HepG2 (cell line): ENCODE results near the gene ENDOG. TPM values are rescaled to one million over a fixed set of nuclear protein-coding genes. Genes with fewer than 3 reads are reported as not detected.

Source experiments
- BRF2 ChIP-seq: sonication (generic); formaldehyde crosslinking; IDR thresholded peaks from 2 replicates; pipeline ENCODE4 v1.8.1; 2022; ENCODE audit warnings: mild to moderate bottlenecking, missing genetic modification reagents
- CERS6 ChIP-seq: sonication (generic); formaldehyde crosslinking; IDR thresholded peaks from 2 replicates; pipeline ENCODE4 v1.5.0; 2020; ENCODE audit warnings: missing genetic modification reagents
- CSRNP2 ChIP-seq: sonication (generic); formaldehyde crosslinking; conservative IDR thresholded peaks from 2 replicates; pipeline ENCODE4 v1.8.0; 2022; ENCODE audit warnings: low read depth, missing genetic modification reagents
- ELK4 ChIP-seq: sonication (generic); formaldehyde crosslinking; IDR thresholded peaks from 2 replicates; pipeline ENCODE4 v1.9.0; 2021; ENCODE audit warnings: missing genetic modification reagents, borderline replicate concordance
- HCFC1 ChIP-seq: fragments of 150-350 bp; IDR thresholded peaks from 2 replicates; pipeline ENCODE4 v1.6.1; 2014; ENCODE audit warnings: low read depth, low read length
- HOXA3 ChIP-seq: sonication (generic); formaldehyde crosslinking; IDR thresholded peaks from 2 replicates; pipeline ENCODE4 v1.5.0; 2020; ENCODE audit warnings: missing genetic modification reagents
- ISL2 ChIP-seq: sonication (generic); formaldehyde crosslinking; IDR thresholded peaks from 2 replicates; pipeline ENCODE4 v1.5.0; 2020; ENCODE audit warnings: missing genetic modification reagents
- KDM3A ChIP-seq: IDR thresholded peaks from 2 replicates; pipeline ENCODE4 v1.6.1; 2018; ENCODE audit warnings: low read depth, missing compliant biosample characterization
- NFATC3 ChIP-seq: sonication (generic); formaldehyde crosslinking; IDR thresholded peaks from 2 replicates; pipeline ENCODE4 v1.5.1; 2020; ENCODE audit warnings: mild to moderate bottlenecking, missing genetic modification reagents
- NKX3-1 ChIP-seq: sonication (generic); formaldehyde crosslinking; IDR thresholded peaks from 2 replicates; pipeline ENCODE4 v1.5.0; 2020; ENCODE audit warnings: missing genetic modification reagents
- PAX8 ChIP-seq: sonication (generic); formaldehyde crosslinking; IDR thresholded peaks from 2 replicates; pipeline ENCODE4 v1.8.0; 2022; ENCODE audit warnings: mild to moderate bottlenecking, missing genetic modification reagents, borderline replicate concordance
- SOX6 ChIP-seq, 2 experiments: fragments of 450-650 bp in 1 of 2; sonication (generic) in 1 of 2; formaldehyde crosslinking in 1 of 2; IDR thresholded peaks; 2 replicates each; pipeline versions ENCODE4 v1.4.0 to v1.6.1; 2017 to 2020; ENCODE audit warnings: antibody characterized with exemption in 1 of 2, mild to moderate bottlenecking in 1 of 2, missing genetic modification reagents in 1 of 2
- TAF1 ChIP-seq: sonication (generic); formaldehyde crosslinking; IDR thresholded peaks from 2 replicates; pipeline ENCODE4 v1.4.0; 2020; ENCODE audit warnings: missing genetic modification reagents
- ZFP37 ChIP-seq: sonication (generic); formaldehyde crosslinking; IDR thresholded peaks from 2 replicates; pipeline ENCODE4 v1.4.0; 2020; ENCODE audit warnings: missing genetic modification reagents, borderline replicate concordance
- ZNF124 ChIP-seq: sonication (generic); formaldehyde crosslinking; IDR thresholded peaks from 2 replicates; pipeline ENCODE4 v1.4.0; 2020; ENCODE audit warnings: missing genetic modification reagents
- ZNF343 ChIP-seq: sonication (generic); formaldehyde crosslinking; IDR thresholded peaks from 2 replicates; pipeline ENCODE4 v1.4.0; 2020; ENCODE audit warnings: mild to moderate bottlenecking, missing genetic modification reagents
- ZNF567 ChIP-seq: sonication (generic); formaldehyde crosslinking; IDR thresholded peaks from 2 replicates; pipeline ENCODE4 v1.8.1; 2023; ENCODE audit warnings: mild to moderate bottlenecking, missing genetic modification reagents, borderline replicate concordance
- ZNF572 ChIP-seq: sonication (generic); formaldehyde crosslinking; IDR thresholded peaks from 2 replicates; pipeline ENCODE4 v1.5.1; 2020; ENCODE audit warnings: mild to moderate bottlenecking, missing genetic modification reagents
- ZNF616 ChIP-seq: sonication (generic); formaldehyde crosslinking; IDR thresholded peaks from 2 replicates; pipeline ENCODE4 v1.5.0; 2020; ENCODE audit warnings: low read depth, mild to moderate bottlenecking, missing genetic modification reagents
- ZNF776 ChIP-seq: sonication (generic); formaldehyde crosslinking; IDR thresholded peaks from 2 replicates; pipeline ENCODE4 v1.4.0; 2020; ENCODE audit warnings: mild to moderate bottlenecking, missing genetic modification reagents
- ZSCAN12 ChIP-seq: sonication (generic); formaldehyde crosslinking; IDR thresholded peaks from 2 replicates; pipeline ENCODE4 v1.9.0; 2021; ENCODE audit warnings: mild to moderate bottlenecking, missing genetic modification reagents
- polyA plus RNA-seq, 8 experiments: library from polyadenylated mRNA; depleted of rRNA in 3 of 8; stranded (reverse) in 7 of 8; unstranded in 1 of 8; fragments of >200 nt; fragmentation: Illumina TruSeq in 4 of 8; extraction: Trizol in 4 of 8; gene quantifications; 2 replicates each; pipeline versions ENCODE4 v1.2.1 to v1.2.3, GENCODE V29; 2011 to 2016; ENCODE audit warnings: low read depth in 4 of 8, missing spikeins in 1 of 8, mixed read lengths in 1 of 8; ENCODE audit not compliant: insufficient read depth in 1 of 8
- total RNA-seq, 5 experiments: library from RNA; depleted of rRNA; stranded (reverse); fragments of >200 nt; fragmentation: Illumina TruSeq; extraction: Trizol; gene quantifications; 2 replicates each; pipeline ENCODE4 v1.2.3, GENCODE V29; 2016; ENCODE audit warnings: low read depth in 1 of 5

The ENDOG gene
- total and polyA plus RNA-seq, 2 of the 13 experiments (the other 11 are each of a cell fraction or from before 2014, with no cell fraction given) = 26.3 to 28.8 TPM

- TF ChIP-seq ELK4 (CRISPR knock-in tag) (no peak), ZNF567 (CRISPR knock-in tag) (no peak), HOXA3 (CRISPR knock-in tag) (peak; percentile 93), BRF2 (CRISPR knock-in tag) (peak; percentile 77; the same call in 1 of the 2 replicates), ZNF616 (CRISPR knock-in tag) (0 out of 2 replicates have a peak, but pooled peaks have one; percentile 63), ZNF776 (CRISPR knock-in tag) (peak; percentile 89), TAF1 (CRISPR knock-in tag) (peak; percentile 94), NKX3-1 (CRISPR knock-in tag) (peak; percentile 80; the same call in 1 of the 2 replicates), PAX8 (CRISPR knock-in tag) (0 out of 2 replicates have a peak, but pooled peaks have one; percentile 51), HCFC1 (no peak), ZSCAN12 (0 out of 2 replicates have a peak, but pooled peaks have one; percentile 17), ZNF124 (peak; percentile 65; the same call in 1 of the 2 replicates), ZFP37 (CRISPR knock-in tag) (peak; percentile 91), NFATC3 (CRISPR knock-in tag) (no peak), SOX6 (IDR thresholded peaks at IDR 0.05) (no peak), SOX6 (CRISPR knock-in tag; IDR thresholded peaks at IDR 0.05) (peak; percentile 39; the same call in 1 of the 2 replicates), ZNF343 (peak; percentile 65; the same call in 1 of the 2 replicates), KDM3A (CRISPR knock-in tag) (peak; percentile 82), CSRNP2 (CRISPR knock-in tag) (no peak), CERS6 (CRISPR knock-in tag) (0 out of 2 replicates have a peak, but pooled peaks have one; percentile 26), ZNF572 (CRISPR knock-in tag) (no peak), ISL2 (peak; percentile 82)
Measured at GRCh38 chr9:128829477-128830251, 11.4 kb downstream of the ENDOG start, which contains the start of gene SPOUT1 (continued).
